Effector CD8-positive, alpha-beta T cell (primary cell): ENCODE data around the gene MSANTD2.

Source experiments
- DNase-seq: peaks from one replicate; lab custom pipeline; 2025; lab: John Stamatoyannopoulos, UW

Gene MSANTD2

DNA sequence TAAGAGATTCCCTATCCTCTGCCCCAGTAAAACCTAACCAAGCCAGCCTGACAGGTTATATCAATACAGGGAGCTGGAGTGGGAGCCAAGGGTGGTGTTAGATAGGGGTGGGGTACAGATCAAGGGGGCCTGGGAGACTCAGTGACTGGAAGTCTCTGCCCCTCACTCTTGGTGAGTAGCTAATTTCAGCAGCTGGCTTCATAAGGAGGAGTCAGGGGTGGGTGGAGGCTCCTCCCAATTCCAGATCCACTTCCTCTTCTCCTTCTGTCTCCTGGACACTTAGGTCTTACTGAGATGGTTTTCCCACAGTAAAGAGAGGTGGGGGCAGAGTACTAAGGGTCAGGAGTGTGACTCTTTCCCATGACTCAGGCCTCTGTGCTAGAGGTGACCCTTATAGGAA lies 47.0 kb downstream of the MSANTD2 start:
- no peak for DNase-seq

DNA sequence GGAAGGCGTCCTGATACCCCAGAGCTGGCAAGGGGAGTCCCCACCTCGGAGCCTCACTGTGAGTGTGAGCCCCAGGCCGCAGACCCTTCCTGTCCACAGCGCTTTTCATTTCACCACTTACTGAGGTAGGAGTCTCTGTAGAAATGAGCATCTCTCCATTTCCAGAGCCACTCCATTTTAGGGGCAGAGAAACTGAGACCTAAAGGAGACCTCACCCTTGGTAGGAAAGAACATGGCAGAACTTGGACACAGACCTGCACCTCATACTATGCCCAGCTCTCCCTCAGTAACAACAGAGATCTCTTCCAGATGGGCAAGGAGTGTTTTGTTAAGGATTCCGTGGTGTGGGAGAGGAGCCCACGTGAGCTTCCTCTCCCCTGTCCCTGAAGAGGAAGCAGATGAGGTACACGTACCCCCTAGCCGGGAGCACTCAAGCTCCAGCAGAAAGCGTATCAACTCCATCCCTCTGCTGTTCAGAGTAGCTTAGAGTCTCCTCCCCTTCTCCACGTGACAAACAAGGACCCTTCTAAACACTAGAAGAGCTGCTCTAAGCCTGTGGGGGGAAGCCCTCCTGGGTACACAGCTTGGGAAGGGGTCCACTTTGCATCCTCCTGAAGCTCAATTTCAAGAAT lies 47.6 kb downstream of the MSANTD2 start:
- no peak for DNase-seq

DNA sequence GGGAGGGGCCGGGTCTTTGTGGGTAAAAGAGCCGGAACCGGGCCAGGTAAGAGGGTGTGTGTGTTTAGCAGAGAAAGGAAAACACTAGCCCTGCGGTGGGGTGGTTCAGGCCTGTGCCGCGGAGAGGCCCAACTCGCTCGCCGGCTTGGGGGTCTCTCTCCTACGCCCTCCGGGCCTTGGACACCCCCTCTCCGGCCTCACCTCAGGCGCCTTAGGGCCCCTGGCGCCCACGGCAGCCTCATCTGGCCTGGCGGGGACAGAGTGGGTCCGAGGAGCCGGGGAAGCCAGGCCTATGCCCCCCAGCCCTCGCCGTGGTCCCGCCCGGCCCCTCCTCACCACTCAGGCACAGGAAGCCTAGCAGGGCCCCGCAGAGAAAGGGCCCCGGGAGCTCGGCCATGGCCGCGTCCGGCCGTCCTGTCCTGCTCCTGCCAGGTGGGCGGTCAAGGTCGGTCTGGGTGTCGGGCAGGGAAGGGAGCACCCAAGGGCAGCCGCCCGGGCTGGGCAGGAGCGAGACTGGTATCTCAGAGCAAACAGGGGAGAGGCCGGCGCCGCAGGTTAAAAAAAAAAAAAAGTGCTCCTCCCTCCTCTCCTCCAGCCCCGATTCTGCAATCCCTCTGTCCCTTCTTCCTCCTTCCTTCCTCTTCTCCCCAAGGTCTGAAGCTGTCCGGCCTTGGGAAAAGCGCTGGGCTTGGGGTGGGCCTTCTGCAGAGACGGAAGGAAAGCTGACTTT lies 48.3 kb downstream of the MSANTD2 start, which contains the start of gene VSIG2:
VSIG2 (minus strand) TSS at position 515 of the 730 bp plus-strand sequence; CDS start at position 397, 118 bp downstream.
- no peak for DNase-seq

DNA sequence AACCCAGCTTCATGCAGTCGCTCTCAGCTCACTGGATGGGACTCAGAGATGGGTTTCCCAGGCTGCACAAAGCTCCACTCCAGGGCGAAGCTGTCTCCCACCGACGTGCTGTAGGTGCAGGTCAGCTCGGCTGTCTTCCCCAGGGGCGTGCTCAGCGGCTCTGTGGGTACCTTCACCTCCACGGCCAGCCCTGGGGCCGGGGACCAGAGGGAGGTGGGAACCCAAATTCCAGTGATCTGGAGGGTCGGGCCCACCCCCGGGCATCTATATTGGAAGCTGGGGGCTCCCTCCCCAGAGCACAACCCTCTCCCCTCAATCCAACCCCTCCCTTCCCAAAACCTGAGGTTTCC lies 48.8 kb downstream of the MSANTD2 start:
- no peak for DNase-seq

DNA sequence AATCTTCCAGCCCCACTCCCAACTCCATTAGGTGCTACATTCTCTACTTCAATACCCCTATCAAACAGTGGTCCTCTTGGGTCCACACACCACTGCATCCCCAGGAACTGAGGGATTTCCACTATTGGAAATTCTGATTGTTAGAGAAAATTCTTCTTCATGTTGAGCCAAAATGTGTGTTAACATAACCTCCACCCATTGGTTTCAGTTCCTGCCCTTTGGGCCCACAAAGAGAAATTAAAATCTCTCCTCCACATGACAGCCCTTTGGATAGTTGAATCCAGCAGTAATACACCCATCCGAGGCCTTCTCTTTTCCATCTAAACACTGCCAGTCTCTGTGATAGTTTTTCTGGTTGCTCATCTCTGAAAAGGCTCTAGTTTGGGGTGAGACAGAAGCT lies 50.3 kb downstream of the MSANTD2 start:
- DNase-seq = no peak

DNA sequence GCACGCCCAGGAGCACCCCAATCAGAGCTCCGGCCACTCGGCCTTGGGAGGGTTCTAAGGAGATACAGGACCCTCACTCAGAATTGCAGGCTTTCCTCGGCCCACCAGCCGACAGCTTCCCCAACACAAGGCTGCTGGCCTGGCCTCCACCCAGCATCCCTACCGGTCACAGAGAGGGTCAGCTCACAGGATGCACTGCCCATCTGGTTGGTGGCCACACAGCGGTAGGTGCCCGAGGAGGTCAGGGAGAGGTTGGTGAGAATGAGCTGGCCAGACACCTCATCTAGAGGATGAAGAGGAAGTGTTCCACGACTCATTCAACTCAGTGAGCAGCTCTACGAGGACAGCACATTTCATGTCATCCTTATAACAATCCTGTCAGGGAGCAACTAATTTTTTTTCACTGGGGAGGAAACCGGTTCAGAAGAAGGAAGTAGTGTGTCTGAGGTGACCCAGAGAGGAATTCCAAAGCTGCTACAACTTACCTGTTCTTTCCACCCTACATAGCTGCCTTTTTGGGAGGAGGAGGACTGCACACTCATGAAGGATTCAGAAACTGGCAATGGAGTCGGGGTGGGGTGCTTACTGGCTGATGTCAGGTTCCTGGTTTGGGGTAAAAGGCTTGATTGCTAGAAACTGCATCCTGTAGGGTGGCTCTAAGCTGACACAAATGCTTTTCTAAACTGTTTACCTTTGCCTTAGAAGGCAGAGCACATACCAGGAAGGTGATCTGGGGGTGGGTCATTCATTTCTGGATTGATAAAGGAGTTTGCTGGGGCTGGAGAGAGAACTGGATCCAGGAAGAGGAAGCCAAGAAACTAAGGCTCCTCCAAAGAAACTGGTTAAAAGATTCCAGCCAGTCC lies 51.5 kb downstream of the MSANTD2 start:
- DNase-seq = no peak

DNA sequence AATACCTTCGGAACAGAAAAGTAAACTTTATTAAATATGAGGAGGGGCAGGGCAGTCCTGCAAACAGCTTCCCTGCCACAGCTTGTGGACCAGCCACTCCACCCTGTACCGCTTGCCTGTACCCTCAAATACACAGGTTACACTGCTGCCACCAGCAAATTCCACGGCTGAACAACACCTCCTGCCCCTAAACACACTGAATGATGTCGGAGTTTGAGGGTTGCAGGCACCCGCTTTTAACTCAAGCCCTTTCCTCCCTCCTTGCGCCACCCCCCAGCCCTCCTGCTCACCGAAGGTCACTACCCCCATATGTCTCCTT lies 52.1 kb downstream of the MSANTD2 start:
- DNase-seq = no peak

DNA sequence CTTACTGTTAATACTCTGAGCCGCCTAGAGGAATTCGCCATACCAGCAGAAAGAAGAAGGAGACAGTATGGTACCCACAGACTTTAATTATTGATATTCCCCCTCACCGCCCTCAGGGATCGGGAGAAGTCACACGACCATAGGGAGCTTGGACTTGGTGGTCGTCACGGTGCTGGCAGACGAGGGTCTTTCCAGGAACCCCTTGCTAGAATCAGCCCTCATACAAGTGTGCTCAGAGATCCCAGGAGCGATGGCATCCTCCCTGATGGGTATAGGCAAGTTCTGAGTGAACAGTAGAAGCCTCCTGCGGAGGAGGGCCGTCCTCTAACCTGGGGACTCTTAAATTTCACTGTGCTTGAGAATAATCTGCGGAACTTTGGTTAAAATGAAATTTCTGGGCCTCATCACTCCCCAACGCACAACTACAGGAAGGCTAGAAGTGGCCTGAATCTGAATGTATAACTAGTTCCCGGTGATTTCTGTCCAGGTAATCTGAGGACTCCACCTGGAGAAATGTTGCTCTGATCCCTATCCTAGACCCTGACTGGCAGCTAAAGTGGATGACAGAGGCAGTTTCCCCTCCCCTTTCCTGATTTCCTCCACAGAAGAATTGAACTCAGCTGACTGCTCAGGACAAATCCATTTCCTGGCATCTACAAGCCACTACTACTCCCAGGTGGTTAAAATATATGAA lies 52.7 kb downstream of the MSANTD2 start:
- no peak for DNase-seq

DNA sequence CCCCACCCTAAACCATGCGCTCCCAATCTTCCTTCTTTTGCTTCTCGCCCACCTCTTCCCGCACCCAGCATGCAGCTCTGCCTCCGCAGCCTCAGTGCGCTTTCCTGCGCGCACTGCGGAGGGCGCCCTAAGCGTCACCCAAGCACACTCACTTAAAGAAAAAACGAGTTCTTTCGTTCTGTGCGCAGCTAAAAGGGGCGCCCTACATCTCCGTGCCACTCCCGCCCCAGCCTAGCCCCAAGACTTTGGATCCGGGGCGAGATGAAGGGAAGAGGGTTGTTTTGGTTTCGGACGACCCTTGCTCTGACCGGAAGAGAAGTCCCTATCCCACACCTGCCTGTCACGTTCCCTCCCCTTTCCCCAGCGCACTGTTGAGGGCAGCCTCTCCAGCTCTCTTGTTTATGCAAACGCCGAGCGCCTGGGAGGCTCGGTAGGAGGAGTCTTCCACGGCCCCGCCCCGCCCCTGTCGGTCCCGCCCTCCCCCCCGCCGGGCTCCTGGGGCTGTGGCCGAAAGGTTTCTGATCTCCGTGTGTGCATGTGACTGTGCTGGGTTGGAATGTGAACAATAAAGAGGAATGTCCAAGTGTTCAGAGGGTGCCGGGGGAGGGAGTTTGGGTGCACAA lies 53.5 kb downstream of the MSANTD2 start:
- DNase-seq = peak; percentile 69

DNA sequence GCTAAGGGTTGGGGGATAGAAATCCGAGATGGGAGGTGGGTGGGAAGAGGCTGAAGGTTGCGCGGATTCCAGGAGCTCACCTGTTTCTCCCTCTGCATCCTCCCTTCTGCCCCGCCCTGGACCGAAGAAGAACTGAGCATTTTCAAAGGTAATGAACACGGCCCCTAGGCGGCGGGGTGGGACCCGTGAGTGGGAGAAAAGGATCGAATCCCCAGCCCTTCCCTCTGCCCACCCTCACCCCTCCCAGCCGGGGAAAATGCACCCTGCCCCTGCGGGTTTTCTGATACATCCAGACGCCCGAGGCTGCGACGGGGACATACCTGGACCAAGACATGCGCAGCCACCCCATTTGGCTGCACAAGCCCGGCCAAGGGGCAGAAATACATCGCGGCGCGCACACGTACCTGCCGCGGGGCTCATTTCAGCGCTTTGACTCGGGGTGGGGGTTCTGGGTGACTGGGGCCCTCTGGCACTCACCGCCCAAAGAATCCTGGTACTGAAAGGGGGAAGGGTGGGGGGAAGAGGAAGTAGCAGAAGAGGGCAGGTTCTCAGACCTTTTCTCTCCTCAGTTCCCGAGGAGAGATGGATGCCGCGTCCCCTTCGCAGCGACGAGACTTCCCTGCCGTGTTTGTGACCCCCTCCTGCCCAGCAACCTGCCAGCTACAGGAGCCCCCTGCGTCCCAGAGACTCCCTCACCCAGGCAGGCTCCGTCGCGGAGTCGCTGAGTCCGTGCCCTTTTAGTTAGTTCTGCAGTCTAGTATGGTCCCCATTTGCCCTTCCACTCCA lies 54.2 kb downstream of the MSANTD2 start:
- DNase-seq = no peak

DNA sequence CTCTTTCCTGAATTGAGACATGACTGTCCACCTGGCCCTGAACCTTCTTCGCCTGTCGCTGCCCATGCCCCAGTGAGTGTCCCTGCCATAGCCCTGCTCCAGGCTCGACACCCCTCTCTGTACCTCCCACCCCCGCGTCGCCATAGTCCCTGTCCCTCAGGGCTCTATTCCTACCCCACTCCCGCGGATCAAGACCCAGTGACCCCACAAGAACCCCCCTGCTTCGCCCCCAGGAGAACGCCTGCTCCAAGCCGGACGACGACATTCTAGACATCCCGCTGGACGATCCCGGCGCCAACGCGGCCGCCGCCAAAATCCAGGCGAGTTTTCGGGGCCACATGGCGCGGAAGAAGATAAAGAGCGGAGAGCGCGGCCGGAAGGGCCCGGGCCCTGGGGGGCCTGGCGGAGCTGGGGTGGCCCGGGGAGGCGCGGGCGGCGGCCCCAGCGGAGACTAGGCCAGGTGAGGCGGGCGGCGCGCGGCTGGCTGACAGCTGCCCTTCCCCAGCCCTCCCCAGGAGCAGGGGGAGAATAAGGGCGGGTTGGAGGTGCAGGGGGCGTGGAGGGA lies 54.9 kb downstream of the MSANTD2 start:
- no peak for DNase-seq

DNA sequence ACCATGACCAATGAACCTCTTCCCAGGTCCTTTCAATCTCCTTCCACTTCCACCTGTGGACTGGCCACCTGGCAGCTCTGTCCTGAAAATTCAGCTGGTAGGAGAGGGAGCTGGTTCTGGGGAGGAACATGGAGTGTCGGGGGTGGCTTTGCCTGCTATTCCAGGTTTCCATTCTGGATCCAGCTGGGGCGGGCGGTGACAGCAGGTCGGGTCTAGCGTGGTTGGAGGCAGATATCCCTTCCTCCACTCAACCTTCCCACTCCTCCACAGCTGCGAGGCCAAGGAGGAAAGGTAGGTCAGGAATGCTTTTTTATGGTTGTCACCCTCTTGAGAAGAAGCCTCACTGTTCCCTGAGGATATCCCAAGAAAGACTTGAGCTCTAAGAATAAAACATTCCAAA lies 57.2 kb downstream of the MSANTD2 start:
- no peak for DNase-seq

DNA sequence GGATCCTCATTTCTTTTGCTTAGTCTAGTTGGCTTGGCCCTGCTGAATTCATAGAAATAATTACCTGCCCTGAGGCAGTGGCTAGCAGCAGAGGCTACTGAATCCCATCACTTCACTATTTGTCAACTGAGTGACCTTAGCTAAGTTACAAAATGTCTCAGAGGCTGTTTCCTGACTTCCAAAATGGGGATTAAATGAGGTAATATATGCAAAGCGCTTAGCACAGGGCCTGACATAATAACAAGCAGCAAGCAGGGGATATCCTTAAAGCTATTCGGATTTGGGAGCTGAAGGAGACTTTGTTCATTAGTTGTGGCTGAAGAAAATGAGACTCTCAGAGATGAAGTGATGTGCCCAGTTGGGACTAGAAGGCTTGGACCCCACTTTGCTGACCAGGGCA lies 57.7 kb downstream of the MSANTD2 start:
- DNase-seq = no peak

DNA sequence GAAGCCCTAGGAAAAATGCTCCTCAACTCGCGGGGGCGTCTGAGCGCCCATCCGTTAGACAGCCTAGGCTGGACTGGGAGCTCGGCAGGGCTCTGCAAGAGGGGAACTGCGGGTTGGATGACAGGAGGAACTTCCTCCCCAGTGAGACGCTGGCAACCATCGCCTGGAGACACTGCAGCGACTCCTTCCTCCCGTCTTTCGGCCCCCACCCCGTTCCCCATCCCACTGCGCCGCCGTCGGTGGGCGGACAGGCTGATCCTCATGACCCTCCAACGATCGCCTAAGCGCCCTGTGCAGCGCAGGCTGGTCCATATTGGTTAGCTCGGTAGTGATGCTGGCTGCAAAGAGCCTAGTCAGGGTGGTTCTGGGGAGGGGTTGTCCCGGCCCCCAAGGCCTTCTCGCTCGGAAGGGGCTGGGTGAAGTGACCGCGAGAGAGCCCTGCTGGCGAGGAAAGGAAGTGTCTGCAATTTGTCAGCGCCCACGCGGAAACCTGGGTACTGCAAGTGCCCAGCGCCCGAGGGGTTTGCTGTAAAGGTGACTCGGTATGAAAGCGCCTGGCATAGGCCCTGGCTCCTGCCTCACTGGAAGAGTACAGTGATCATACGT lies 59.8 kb downstream of the MSANTD2 start:
- DNase-seq = peak; percentile 22

DNA sequence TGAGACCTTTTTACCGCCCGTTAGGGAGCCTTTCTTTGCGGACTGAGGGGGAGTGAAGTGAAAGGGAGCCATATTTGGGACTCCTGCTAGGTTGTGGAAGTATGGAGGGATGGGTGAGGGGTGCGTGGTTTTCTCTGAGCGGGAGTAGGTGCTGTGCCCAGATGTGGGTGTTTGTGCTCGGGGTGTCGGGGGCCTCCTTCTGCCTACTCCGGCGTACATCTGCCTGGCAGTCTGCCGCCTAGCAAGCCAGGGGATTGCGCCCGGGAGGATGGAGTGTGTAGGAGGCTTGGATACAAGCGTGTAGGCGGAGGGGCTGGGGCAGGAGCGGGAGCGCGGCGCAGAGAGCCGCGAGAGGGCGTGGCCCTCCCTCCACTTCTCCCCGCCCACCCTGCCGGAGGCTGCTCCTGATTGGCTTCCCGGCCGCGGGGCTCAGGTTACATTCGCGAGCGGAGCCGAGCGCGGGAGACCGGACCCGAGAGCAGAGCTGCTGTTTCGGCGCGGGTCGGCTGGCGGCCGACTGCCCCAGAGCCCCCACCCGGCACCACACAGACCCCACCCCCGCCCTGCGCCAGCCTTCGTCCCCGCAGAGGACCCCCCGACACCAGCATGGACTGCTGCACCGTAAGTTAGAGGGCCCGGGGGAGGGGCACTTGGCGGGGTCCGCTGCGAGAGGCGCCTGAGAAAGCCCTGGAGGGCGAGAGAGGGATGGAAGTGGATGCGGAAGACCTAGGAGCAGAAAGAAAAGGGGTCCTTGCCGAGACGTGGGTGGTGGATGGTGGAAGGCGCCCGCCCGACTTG lies 60.5 kb downstream of the MSANTD2 start, which contains the start of gene NRGN:
NRGN (plus strand) TSS at position 464 of the 798 bp plus-strand sequence; CDS start at position 607, 143 bp downstream.
- DNase-seq = peak; percentile 77

DNA sequence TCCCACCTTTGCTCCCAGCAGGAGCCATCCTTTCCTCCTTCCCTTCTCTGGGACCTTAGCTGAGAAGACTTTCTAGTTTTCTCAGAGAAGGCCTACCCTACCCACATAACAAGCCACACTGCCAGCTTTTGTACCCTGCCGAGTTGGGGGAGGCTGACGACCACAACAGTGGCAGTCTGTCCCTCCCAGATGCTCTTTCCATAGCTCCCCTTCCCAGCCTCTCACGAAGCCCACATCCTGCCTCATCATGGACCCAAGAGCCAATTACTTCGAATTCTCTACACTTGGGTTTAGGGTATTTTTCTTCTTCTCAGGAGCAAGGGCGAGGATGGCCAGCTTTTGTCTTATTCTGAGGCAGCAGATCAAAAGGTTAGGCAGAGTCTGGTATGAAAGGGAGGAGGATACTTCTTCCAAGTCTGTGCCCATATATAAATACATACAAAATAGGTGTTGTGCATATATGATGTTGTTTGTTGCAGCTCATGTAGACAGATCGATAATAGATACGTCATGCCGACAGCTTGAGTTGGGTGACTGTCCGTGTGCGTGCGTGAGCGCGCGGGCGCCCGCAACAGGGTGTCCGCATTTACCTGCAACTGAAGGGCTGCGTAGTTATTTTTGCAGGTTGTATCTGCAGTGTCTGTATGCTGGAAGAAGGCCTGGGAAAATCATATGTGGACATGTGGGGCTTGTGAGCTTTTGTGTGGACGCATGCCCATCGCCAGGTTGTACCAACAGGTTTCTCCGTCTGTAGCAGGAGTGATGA lies 61.3 kb downstream of the MSANTD2 start:
- no peak for DNase-seq

DNA sequence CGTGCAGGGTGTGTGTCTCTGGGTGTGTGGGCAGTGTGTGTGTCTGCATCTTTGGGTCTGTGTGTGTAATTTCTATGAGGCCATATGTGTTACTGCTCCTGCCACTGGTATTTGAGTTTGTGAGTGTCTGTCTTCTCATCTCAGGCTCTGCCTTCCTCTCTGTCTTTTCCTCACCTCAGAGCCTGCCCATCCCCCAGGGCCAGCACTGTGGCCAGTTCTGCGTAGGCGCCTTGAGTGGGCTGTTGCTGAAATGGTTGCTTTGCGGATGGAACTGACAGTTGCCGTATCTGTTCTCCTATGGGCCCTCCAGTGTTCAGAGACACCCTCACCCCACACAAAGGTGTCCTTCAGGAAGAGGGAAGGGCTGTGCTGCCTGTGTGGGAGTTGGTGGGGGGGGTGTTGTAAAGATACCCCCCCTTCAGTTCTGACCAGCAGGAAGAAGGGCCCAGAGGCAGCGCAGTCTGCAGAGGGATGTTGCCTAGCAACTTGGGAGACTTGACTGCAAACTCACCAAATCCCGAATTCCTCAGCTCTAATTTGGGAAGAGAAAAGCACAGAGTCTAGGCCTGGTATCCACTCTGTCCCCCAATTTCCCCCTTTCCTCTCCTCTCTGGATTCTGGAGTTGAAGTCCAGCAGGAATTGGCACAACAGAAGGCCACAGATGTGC lies 62.4 kb downstream of the MSANTD2 start:
- DNase-seq = no peak

DNA sequence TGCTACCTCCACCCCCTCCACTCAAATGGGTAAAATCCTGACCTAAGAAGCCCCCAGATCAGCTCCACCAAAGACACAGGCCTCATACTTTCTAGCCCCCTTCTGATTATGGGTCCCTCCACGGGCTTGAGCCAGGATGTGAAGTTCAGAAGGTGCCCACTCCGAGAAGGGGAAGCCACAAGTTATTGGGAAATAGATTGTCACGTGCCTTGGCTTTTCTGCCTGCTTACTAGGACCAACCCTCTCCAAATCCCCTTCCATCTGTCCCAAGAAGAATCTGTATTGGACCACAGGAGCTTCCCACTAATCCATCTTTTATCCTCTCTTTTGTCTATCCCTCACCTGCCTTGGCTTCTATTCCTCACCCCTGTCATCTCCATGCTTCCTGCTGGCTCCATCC lies 63.5 kb downstream of the MSANTD2 start:
- DNase-seq = no peak
